ENCODE data around the gene SPEM3. TPM values are rescaled to one million over a fixed set of nuclear protein-coding genes. Genes with fewer than 3 reads are reported as not detected.

The SPEM3 gene
- total RNA-seq, 1 donor from 2014 or later, result not detected

DNA sequence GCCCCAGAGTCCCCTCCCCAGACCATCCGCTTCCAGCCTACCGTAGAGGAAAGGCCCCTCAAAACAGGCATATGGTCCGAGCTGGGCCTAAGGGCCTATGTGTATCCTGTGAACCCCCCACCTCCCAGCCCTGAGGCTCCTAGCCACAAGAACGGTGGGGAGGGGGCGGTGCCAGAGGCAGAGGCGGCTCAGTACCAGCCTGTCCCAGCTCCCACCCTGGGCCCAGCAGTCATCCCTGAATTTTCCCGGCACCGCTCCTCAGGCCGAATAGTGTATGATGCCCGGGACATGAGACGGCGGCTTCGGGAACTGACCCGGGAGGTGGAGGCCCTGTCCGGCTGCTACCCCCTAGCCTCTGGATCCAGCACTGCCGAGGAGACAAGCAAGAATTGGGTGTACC, 7.5 kb upstream of the SPEM3 start:
- TF ChIP-seq, protein P1, sequence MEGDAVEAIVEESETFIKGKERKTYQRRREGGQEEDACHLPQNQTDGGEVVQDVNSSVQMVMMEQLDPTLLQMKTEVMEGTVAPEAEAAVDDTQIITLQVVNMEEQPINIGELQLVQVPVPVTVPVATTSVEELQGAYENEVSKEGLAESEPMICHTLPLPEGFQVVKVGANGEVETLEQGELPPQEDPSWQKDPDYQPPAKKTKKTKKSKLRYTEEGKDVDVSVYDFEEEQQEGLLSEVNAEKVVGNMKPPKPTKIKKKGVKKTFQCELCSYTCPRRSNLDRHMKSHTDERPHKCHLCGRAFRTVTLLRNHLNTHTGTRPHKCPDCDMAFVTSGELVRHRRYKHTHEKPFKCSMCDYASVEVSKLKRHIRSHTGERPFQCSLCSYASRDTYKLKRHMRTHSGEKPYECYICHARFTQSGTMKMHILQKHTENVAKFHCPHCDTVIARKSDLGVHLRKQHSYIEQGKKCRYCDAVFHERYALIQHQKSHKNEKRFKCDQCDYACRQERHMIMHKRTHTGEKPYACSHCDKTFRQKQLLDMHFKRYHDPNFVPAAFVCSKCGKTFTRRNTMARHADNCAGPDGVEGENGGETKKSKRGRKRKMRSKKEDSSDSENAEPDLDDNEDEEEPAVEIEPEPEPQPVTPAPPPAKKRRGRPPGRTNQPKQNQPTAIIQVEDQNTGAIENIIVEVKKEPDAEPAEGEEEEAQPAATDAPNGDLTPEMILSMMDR (conservative IDR thresholded peaks at IDR 0.05; ENCODE audit: low read depth, low read length), result no peak
- H3K4me3 ChIP-seq (ENCODE audit: low read depth, low read length), result no peak overlapping the region
- DNase-seq (ENCODE audit: low read depth), result no peak

DNA sequence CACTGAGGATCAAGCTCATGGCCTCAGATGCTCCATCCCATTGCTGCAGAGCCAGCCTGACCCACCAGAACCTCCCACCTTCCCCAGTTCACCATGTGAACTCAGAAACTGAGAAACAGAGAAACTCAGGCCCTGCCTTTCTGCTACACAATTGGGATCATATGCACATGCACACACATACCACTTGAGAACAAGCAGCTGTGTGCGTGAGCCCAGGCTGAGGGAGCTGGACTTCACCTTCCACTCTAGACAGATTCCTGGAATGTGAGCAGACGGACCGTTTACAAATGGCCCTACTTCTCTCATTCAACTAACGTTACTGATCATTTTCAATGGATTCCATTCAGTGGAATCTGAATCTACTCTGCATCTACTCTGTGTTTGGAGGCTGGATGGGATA, 5.0 kb upstream of the SPEM3 start:
- DNase-seq (ENCODE audit: low read depth), result no peak
- TF ChIP-seq, protein P1 (conservative IDR thresholded peaks at IDR 0.05; ENCODE audit: low read depth, low read length), result no peak
- no peak overlapping the region for H3K4me3 ChIP-seq (ENCODE audit: low read depth, low read length)

DNA sequence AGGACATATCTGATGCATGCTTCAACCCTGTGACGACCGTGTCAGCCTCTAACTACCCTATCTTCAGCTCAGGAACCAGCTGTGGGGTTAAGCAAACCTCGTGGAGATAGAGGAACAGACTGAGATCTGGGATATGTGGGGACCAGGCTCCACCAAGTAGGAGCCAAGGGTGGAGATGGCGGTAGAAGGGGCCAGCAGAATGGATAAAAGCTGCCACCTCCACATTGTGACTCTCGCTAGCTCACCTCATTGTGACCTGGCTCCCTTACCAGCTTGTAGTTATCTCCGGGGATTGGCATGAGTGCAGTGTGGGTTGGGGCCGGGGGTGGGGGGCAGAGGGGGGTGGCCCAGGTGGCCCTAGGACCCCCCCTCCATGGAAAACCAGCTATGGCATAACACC, 3.3 kb upstream of the SPEM3 start, which contains the start of gene SPEM2:
Gene SPEM2 (plus strand): TSS at position 301 of the 400 bp plus-strand sequence. CDS start 73 bp downstream, at position 374.
- H3K4me3 ChIP-seq (ENCODE audit: low read depth, low read length), result no peak within 1 kb of the TSS
- DNase-seq (ENCODE audit: low read depth), result no peak
- TF ChIP-seq, protein P1 (conservative IDR thresholded peaks at IDR 0.05; ENCODE audit: low read depth, low read length), result no peak

DNA sequence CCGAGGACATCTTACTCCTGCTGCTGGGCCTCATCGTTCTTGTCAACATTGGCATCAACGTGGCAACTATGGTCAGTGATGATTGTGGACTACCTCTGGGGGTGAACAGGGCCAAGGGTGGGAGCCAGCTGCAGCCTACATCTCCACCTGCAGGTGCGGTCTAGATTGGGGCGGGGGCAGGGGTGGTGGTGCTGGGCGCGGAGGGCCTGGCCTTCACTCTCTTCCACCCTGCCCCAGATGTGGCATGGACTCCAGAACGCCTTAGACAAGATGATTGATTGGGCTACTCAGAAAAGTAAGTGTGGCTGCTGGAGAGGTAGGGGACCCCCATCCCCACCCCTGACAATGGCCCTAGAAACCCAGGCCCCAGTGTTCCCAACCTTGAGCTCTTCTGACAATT, 2.9 kb upstream of the SPEM3 start:
- no peak for DNase-seq (ENCODE audit: low read depth)
- TF ChIP-seq, protein P1 (conservative IDR thresholded peaks at IDR 0.05; ENCODE audit: low read depth, low read length), result no peak
- H3K4me3 ChIP-seq (ENCODE audit: low read depth, low read length), result no peak overlapping the region

DNA sequence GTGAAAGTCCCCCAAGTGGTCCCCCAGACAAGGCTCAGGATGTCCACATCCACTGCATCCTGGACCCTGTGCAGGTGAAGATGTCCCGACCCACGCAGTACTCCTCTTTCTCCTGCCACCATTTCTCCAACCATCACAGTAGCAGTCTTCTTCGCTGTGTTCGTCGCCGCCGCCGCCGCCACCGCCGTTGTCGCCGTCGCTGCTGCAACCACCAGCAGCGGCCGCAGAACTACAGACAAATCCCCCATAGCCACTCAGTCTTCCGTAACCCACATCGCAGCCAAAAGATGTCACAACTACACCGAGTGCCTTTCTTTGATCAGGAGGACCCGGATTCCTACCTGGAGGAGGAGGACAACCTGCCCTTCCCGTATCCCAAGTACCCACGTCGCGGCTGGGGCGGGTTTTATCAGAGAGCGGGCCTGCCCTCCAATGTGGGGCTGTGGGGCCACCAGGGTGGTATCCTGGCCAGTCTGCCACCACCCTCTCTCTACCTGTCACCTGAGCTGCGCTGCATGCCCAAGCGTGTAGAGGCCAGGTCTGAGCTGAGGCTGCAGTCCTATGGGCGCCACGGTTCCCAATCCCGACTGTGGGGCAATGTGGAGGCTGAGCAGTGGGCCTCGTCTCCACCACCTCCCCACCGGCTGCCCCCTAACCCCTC, 2.3 kb upstream of the SPEM3 start:
- TF ChIP-seq, protein P1 (conservative IDR thresholded peaks at IDR 0.05; ENCODE audit: low read depth, low read length), result no peak
- DNase-seq (ENCODE audit: low read depth), result no peak
- no peak overlapping the region for H3K4me3 ChIP-seq (ENCODE audit: low read depth, low read length)

DNA sequence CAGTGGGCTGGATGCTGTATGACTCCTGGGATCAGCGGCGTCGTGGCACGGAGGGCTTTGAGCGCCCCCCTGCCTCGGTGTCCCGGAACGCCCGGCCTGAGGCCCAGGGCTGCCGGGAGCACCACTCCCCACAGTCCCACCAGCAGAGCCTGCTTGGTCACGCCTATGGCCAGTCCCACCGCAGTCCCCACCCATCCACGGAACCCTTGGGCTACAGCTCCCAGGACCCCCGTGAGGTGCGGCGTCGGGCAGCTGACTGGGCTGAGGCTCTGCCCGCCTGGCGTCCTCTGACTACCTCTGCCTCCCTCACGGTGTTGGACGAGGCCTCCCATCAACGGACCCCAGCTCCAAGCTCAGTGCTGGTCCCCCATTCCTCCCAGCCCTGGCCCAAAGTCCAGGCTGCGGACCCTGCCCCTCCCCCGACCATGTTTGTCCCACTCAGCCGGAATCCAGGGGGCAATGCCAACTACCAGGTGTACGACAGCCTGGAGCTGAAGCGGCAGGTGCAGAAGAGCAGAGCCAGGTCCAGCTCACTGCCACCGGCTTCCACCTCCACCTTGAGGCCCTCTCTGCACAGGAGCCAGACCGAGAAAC, 1.7 kb upstream of the SPEM3 start:
- no peak overlapping the region for H3K4me3 ChIP-seq (ENCODE audit: low read depth, low read length)
- TF ChIP-seq, protein P1 (conservative IDR thresholded peaks at IDR 0.05; ENCODE audit: low read depth, low read length), result no peak
- DNase-seq (ENCODE audit: low read depth), result no peak

DNA sequence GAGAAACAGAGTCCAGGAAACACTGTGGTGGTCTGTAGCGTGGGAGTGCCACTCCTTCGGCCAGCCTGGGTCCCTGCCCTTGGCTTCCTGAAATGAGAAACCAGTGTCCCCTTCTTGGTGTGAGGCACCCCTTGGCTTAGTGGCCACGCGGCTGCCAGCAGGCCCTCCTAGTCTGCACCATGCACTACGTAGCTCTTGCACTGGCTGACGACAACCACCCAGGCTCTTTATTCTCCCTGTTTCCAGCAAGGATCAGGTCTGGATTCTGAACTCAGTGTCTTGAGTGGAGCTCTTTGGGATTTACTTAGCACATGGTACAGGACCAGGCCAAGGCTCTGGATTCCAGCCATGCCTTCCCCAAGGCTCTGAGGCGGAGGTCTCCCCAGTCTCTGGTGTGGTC, 1.1 kb upstream of the SPEM3 start:
- H3K4me3 ChIP-seq (ENCODE audit: low read depth, low read length), result no peak overlapping the region
- TF ChIP-seq, protein P1 (conservative IDR thresholded peaks at IDR 0.05; ENCODE audit: low read depth, low read length), result no peak
- no peak for DNase-seq (ENCODE audit: low read depth)

Data from epithelial cell of proximal tubule (primary cell).